ENCODE results near the gene IFT172. TPM values are rescaled to one million over a fixed set of nuclear protein-coding genes. Genes with fewer than 3 reads are reported as not detected.
"Not testable (repeated sequence)": the region's sequence is repeated elsewhere in the genome, so short reads cannot be mapped to it uniquely, and the experiment has no call there.

IFT172 gene, protein sequence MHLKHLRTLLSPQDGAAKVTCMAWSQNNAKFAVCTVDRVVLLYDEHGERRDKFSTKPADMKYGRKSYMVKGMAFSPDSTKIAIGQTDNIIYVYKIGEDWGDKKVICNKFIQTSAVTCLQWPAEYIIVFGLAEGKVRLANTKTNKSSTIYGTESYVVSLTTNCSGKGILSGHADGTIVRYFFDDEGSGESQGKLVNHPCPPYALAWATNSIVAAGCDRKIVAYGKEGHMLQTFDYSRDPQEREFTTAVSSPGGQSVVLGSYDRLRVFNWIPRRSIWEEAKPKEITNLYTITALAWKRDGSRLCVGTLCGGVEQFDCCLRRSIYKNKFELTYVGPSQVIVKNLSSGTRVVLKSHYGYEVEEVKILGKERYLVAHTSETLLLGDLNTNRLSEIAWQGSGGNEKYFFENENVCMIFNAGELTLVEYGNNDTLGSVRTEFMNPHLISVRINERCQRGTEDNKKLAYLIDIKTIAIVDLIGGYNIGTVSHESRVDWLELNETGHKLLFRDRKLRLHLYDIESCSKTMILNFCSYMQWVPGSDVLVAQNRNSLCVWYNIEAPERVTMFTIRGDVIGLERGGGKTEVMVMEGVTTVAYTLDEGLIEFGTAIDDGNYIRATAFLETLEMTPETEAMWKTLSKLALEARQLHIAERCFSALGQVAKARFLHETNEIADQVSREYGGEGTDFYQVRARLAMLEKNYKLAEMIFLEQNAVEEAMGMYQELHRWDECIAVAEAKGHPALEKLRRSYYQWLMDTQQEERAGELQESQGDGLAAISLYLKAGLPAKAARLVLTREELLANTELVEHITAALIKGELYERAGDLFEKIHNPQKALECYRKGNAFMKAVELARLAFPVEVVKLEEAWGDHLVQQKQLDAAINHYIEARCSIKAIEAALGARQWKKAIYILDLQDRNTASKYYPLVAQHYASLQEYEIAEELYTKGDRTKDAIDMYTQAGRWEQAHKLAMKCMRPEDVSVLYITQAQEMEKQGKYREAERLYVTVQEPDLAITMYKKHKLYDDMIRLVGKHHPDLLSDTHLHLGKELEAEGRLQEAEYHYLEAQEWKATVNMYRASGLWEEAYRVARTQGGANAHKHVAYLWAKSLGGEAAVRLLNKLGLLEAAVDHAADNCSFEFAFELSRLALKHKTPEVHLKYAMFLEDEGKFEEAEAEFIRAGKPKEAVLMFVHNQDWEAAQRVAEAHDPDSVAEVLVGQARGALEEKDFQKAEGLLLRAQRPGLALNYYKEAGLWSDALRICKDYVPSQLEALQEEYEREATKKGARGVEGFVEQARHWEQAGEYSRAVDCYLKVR (N-terminal part only)
- total RNA-seq (2014; rRNA removed; shearing (Covaris generic)) = 17.2 and 17.6 TPM in 2 replicates
- 8.9 and 9.1 TPM in 2 replicates for polyA plus RNA-seq (2016; fragmentation: Nextera tagmentation; extraction: Ambion mirVana)
- long read RNA-seq, partial matches to known transcripts = 0 of 1 reads
- long read RNA-seq, other reads (novel, unspliced or antisense) = 0 of 1 reads

DNA sequence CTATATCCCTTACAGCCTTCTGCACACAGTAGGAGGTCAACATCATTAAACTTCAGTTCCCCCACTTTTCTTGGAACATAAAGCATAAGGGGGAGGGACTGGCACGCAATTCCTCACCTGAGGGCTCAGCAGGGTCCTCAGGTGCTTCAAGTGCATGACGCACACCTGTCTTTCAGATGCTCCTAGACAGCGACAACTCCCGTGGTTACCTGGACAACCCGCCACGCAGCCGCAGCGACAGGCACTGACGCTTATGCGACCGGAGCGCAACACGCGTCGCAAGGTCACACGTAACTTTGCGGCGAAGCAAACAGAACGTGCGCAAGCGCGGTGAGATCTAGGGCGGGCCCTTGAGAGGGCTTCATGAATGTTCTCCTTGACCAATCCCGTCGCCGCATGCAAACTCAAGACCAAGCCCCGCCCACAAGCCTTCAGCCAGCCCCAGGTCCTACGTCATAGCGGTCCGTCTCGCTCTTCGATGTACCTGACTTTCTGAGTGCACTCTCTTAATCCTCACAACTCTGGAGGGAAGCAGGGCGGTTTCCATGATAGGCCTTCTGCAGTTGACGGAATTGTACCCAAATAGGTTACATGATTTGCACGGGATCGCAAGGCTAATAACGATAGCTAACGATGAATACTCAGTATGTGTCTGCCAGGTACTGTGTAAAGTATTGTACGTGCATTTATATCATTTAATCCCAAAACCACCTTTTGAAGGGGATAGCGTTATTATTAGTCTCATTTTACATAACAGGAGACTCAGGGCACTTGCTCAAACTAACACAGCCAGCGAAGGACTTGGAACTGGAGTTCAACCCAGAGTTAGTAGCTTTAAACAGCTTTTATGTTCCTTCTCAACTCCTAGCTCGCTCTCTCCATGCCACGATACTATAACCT lies at the start of gene IFT172:
TSS of gene IFT172 (minus strand) at position 246 of the 900 bp plus-strand sequence. CDS start at position 156, 90 bp downstream.
- Histone ChIP-seq H2AFZ (peak within 1 kb of the TSS; percentile 93), H3K4me1 (ENCODE audit: insufficient read depth) (peaks cover 14% of the 10 kb centered on the region), H3F3A (replicated peaks; ENCODE audit: low read depth) (0 out of 2 replicates have a peak, but pooled peaks cover 3% of the 10 kb centered on the region), H3K4me2 (peak within 1 kb of the TSS; percentile 92), H4K20me1 (replicated peaks; ENCODE audit: insufficient read depth) (no peaks in the 10 kb centered on the region), H3K9me2 (ENCODE audit: insufficient read depth) (no peaks in the 10 kb centered on the region), H3K36me3 (ENCODE audit: insufficient read depth) (no peaks in the 10 kb centered on the region), H3K27ac (ENCODE audit: low read depth) (no peak within 1 kb of the TSS), H3K27me3 (ENCODE audit: insufficient read depth) (peaks cover 15% of the 10 kb centered on the region), H3K79me2 (replicated peaks; ENCODE audit: insufficient read depth) (no peaks in the 10 kb centered on the region), H3K4me3 (peak within 1 kb of the TSS; percentile 69)
- no peaks in the 10 kb centered on the region; the same call in 2 of the 3 replicates for H3K36me3 Mint-ChIP-seq (ENCODE audit: low read depth)
- no peaks in the 10 kb centered on the region; the same call in 2 of the 3 replicates for H3K9me3 Mint-ChIP-seq
- DNase-seq (ENCODE audit: low spot score) (peak; percentile 100), ATAC-seq (peak; percentile 87)
- peak within 1 kb of the TSS; percentile 92 for H3K4me3 Mint-ChIP-seq
- TF ChIP-seq, protein P1, sequence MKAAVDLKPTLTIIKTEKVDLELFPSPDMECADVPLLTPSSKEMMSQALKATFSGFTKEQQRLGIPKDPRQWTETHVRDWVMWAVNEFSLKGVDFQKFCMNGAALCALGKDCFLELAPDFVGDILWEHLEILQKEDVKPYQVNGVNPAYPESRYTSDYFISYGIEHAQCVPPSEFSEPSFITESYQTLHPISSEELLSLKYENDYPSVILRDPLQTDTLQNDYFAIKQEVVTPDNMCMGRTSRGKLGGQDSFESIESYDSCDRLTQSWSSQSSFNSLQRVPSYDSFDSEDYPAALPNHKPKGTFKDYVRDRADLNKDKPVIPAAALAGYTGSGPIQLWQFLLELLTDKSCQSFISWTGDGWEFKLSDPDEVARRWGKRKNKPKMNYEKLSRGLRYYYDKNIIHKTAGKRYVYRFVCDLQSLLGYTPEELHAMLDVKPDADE (IDR thresholded peaks at IDR 0.05) = no peak
- TF ChIP-seq CREB1 (CRISPR knock-in tag; IDR thresholded peaks at IDR 0.05; ENCODE audit: low read depth) (peak; percentile 96), EZH2 (IDR thresholded peaks at IDR 0.05; ENCODE audit: low read depth, unreplicated experiment) (no peak), POLR2AphosphoS5 (IDR thresholded peaks at IDR 0.05; ENCODE audit: low read depth) (peak; percentile 91)
- peak within 1 kb of the TSS; percentile 96 for H3K27ac Mint-ChIP-seq
- H3K27me3 Mint-ChIP-seq (ENCODE audit: insufficient read depth, low read depth, poor library complexity) = peaks cover 14% of the 10 kb centered on the region
- H3K4me1 Mint-ChIP-seq = peaks cover 21% of the 10 kb centered on the region; the same call in 2 of the 3 replicates

DNA sequence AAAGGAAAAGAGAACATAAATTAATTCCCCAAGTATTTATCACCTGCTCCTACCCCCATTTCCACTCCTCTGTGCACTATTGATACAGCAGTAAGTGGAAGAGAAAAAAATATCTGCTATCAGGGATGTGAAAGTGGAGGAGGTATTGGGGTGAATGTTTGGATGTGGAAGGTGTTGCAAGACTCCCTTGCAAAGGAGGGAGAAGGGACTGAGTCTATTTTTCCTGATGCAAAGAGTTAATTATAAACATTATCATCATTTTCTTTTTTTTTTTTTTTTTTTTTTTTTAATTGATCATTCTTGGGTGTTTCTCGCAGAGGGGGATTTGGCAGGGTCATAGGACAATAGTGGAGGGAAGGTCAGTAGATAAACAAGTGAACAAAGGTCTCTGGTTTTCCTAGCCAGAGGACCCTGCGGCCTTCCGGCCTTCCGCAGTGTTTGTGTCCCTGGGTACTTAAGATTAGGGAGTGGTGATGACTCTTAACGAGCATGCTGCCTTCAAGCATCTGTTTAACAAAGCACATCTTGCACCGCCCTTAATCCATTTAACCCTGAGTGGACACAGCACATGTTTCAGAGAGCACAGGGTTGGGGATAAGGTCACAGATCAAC lies 49.4 kb upstream of the IFT172 start:
- H3K36me3 ChIP-seq (ENCODE audit: insufficient read depth); H4K20me1 ChIP-seq (replicated peaks; ENCODE audit: insufficient read depth); H2AFZ ChIP-seq; H3K79me2 ChIP-seq (replicated peaks; ENCODE audit: insufficient read depth); H3K9me2 ChIP-seq (ENCODE audit: insufficient read depth); H3K4me2 ChIP-seq; H3F3A ChIP-seq (replicated peaks; ENCODE audit: low read depth); H3K27ac ChIP-seq (ENCODE audit: low read depth); ATAC-seq; H3K27me3 Mint-ChIP-seq (ENCODE audit: insufficient read depth, low read depth, poor library complexity); H3K27ac Mint-ChIP-seq; H3K36me3 Mint-ChIP-seq (ENCODE audit: low read depth); H3K4me1 ChIP-seq (ENCODE audit: insufficient read depth); H3K4me3 Mint-ChIP-seq; H3K4me3 ChIP-seq; H3K4me1 Mint-ChIP-seq; H3K27me3 ChIP-seq (ENCODE audit: insufficient read depth); DNase-seq (ENCODE audit: low spot score): not testable (repeated sequence)
- peaks cover 21% of the 10 kb centered on the region; the same call in 2 of the 3 replicates for H3K9me3 Mint-ChIP-seq
